Measurements from ENCODE around the gene PCNX1. TPM values are rescaled to one million over a fixed set of nuclear protein-coding genes. Genes with fewer than 3 reads are reported as not detected.

The PCNX1 gene
- total RNA-seq, 1 donor = 51.0 TPM

DNA sequence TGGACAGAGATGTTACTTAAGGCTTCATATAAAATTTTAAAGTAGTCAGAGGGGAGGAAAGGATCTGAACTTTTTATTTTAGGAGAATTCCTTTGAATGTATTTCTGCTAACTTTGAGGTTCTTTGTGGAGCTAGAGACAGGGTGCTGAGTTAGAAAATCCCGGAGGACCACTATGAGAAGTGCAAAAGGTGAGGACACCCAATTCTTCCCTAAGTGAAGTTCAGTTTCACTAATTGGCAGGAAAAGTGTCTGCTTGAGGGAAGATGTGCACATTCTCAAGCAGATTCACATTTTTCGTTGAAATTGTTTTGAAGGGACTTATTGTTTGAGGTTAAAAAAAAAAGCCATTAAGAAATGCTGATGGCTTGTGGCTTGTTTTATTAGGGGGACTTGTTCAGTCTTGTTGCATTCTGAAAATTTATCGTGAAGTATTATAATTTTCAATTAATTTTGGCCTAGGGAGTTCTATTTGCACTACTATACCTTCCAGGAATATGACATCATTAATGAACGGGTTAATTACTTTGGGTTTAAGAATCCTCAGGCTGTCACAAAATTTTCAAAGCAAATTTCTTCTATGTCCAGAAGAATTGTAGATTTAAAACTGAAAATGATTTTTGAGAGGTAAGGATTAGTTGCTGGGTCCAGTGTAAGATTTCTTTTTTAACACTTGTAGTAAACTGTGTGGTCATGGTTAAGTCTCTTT, 1.8 kb downstream of the PCNX1 start:
- no peaks in the 10 kb centered on the region for H3K36me3 ChIP-seq (ENCODE audit: insufficient read depth, low read length)
- no peaks in the 10 kb centered on the region for H3K27me3 ChIP-seq (ENCODE audit: insufficient read depth, low read length)
- TF ChIP-seq, protein P1, sequence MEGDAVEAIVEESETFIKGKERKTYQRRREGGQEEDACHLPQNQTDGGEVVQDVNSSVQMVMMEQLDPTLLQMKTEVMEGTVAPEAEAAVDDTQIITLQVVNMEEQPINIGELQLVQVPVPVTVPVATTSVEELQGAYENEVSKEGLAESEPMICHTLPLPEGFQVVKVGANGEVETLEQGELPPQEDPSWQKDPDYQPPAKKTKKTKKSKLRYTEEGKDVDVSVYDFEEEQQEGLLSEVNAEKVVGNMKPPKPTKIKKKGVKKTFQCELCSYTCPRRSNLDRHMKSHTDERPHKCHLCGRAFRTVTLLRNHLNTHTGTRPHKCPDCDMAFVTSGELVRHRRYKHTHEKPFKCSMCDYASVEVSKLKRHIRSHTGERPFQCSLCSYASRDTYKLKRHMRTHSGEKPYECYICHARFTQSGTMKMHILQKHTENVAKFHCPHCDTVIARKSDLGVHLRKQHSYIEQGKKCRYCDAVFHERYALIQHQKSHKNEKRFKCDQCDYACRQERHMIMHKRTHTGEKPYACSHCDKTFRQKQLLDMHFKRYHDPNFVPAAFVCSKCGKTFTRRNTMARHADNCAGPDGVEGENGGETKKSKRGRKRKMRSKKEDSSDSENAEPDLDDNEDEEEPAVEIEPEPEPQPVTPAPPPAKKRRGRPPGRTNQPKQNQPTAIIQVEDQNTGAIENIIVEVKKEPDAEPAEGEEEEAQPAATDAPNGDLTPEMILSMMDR (IDR thresholded peaks at IDR 0.05; ENCODE audit: extremely low read depth, low read depth, low read length) = no peak
- peak overlapping the region; percentile 85 for H3K4me3 ChIP-seq (ENCODE audit: insufficient read depth, low read length)
- peak overlapping the region; percentile 80 for H3K4me2 ChIP-seq (ENCODE audit: insufficient read depth, low read length)
- H2AFZ ChIP-seq (ENCODE audit: low read length) = peak overlapping the region; percentile 75
- no peaks in the 10 kb centered on the region for H3K9me3 ChIP-seq (ENCODE audit: low read depth, low read length)
- peak overlapping the region; percentile 89 for H3K27ac ChIP-seq (ENCODE audit: low read depth, low read length)
- peaks cover 39% of the 10 kb centered on the region for H4K20me1 ChIP-seq (ENCODE audit: insufficient read depth, low read length)
- H3K79me2 ChIP-seq (ENCODE audit: insufficient read depth, low read length) = peaks cover 65% of the 10 kb centered on the region
- peaks cover 24% of the 10 kb centered on the region for H3K4me1 ChIP-seq (ENCODE audit: insufficient read depth, low read length)
- peak; percentile 71 for DNase-seq (ENCODE audit: insufficient read length, low spot score, missing footprints)

DNA sequence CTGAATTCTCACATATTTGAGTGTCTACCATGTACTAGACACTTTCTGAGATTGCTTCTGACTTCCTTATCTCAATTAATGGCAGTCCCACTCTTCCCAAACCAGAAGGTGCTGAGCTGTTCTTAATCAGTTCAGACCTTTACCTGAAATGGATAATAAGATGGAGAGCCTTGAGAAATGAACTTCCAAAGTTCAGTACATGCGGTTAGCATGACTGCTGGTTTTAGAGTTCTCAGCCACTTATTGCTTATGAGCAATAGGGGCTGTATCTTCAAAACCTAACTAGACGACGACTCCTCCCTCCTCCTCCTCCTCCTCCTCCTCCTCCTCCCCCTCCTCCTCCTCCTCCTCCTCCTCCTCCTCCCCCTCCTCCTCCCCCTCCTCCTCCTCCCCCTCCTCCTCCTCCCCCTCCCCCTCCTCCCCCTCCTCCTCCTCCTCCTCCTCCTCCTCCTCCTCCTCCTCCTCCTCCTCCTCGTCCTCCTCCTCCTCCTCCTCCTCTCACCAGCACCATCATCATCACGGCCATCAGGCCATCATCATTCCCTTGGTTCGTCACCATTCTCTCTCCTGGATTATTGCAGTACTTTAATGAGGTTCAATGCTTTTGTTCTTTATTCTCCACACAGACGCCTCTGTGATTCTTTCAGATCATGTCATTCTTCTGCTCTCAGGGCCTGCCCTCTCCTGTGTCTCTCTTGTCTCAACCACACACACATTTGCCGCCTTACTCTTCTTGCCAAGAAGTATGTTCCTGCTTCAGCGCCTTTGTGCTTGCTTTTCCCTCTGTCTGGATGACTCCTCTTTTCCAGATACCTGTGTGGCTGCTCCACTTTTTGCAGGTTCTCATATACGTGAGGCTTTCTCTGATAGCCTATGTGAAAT, 2.7 kb downstream of the PCNX1 start:
- Histone ChIP-seq H3K27ac (ENCODE audit: low read depth, low read length) (no peak overlapping the region), H4K20me1 (ENCODE audit: insufficient read depth, low read length) (peaks cover 47% of the 10 kb centered on the region), H3K27me3 (ENCODE audit: insufficient read depth, low read length) (no peaks in the 10 kb centered on the region), H3K4me1 (ENCODE audit: insufficient read depth, low read length) (peaks cover 21% of the 10 kb centered on the region), H3K36me3 (ENCODE audit: insufficient read depth, low read length) (no peaks in the 10 kb centered on the region), H2AFZ (ENCODE audit: low read length) (no peak overlapping the region), H3K9me3 (ENCODE audit: low read depth, low read length) (no peaks in the 10 kb centered on the region), H3K4me2 (ENCODE audit: insufficient read depth, low read length) (peak overlapping the region; percentile 80), H3K79me2 (ENCODE audit: insufficient read depth, low read length) (peaks cover 74% of the 10 kb centered on the region), H3K4me3 (ENCODE audit: insufficient read depth, low read length) (peak overlapping the region; percentile 85)
- DNase-seq (ENCODE audit: insufficient read length, low spot score, missing footprints) = no peak
- TF ChIP-seq, protein P1 (IDR thresholded peaks at IDR 0.05; ENCODE audit: extremely low read depth, low read depth, low read length) = no peak

DNA sequence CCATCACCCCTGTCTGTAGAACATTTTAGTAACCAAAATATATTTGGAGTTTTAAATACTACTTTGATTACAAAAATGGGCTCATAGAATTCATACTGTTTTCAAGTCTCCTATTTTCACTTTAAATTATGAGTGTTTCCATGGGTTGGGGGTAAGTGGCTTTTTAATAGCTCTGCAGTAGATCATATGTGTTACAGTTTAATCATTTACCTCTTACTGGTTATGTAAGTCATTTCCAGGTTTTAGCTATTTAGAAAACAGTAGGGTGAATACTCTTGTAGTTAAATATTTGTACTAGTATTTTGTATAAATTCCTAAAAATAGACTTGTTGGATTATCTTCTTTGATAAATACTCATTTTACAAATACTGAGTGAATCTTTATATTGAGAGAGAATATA, 8.2 kb downstream of the PCNX1 start:
- Histone ChIP-seq H2AFZ (ENCODE audit: low read length) (no peak overlapping the region), H3K27me3 (ENCODE audit: insufficient read depth, low read length) (no peaks in the 10 kb centered on the region), H3K9me3 (ENCODE audit: low read depth, low read length) (no peaks in the 10 kb centered on the region), H4K20me1 (ENCODE audit: insufficient read depth, low read length) (peaks cover 63% of the 10 kb centered on the region), H3K79me2 (ENCODE audit: insufficient read depth, low read length) (peaks cover 99% of the 10 kb centered on the region), H3K36me3 (ENCODE audit: insufficient read depth, low read length) (no peaks in the 10 kb centered on the region), H3K4me1 (ENCODE audit: insufficient read depth, low read length) (peaks cover 10% of the 10 kb centered on the region), H3K27ac (ENCODE audit: low read depth, low read length) (no peak overlapping the region), H3K4me3 (ENCODE audit: insufficient read depth, low read length) (no peak overlapping the region), H3K4me2 (ENCODE audit: insufficient read depth, low read length) (no peak overlapping the region)
- TF ChIP-seq, protein P1 (IDR thresholded peaks at IDR 0.05; ENCODE audit: extremely low read depth, low read depth, low read length) = no peak
- DNase-seq (ENCODE audit: insufficient read length, low spot score, missing footprints) = no peak

DNA sequence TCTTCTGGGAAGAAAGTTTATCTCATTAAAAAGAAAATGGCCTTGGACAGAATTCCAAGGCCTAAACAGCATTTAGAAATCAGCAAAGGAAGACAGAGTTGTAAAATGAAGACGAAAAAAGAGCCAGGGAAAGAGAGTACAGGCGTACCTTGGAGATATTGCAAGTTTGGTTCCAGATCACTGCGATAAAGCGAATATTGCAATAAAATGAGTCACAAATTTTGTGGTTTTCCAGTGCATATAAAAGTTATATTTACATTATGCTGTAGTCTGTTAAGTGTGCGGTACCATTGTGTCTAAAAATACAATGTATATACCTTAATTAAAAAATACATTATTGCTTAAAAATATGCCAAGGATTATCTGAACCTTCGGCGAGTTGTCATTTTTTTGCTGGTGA, 9.0 kb downstream of the PCNX1 start:
- no peaks in the 10 kb centered on the region for H3K9me3 ChIP-seq (ENCODE audit: low read depth, low read length)
- no peak overlapping the region for H3K27ac ChIP-seq (ENCODE audit: low read depth, low read length)
- H3K27me3 ChIP-seq (ENCODE audit: insufficient read depth, low read length) = no peaks in the 10 kb centered on the region
- H3K4me2 ChIP-seq (ENCODE audit: insufficient read depth, low read length) = no peak overlapping the region
- H3K36me3 ChIP-seq (ENCODE audit: insufficient read depth, low read length) = no peaks in the 10 kb centered on the region
- TF ChIP-seq, protein P1 (IDR thresholded peaks at IDR 0.05; ENCODE audit: extremely low read depth, low read depth, low read length) = no peak
- peaks cover 99% of the 10 kb centered on the region for H3K79me2 ChIP-seq (ENCODE audit: insufficient read depth, low read length)
- no peak overlapping the region for H3K4me3 ChIP-seq (ENCODE audit: insufficient read depth, low read length)
- peaks cover 63% of the 10 kb centered on the region for H4K20me1 ChIP-seq (ENCODE audit: insufficient read depth, low read length)
- H3K4me1 ChIP-seq (ENCODE audit: insufficient read depth, low read length) = peaks cover 19% of the 10 kb centered on the region
- H2AFZ ChIP-seq (ENCODE audit: low read length) = no peak overlapping the region
- no peak for DNase-seq (ENCODE audit: insufficient read length, low spot score, missing footprints)
